Neuronal stem cell (in vitro differentiated cells): ENCODE results near the gene GRM4.

ENCODE experiments used
- DNase-seq: peaks from one replicate; pipeline ENCODE4 v3.0.0-alpha.2; 2013; ENCODE audit warnings: low spot score
- H2AFZ ChIP-seq: one replicate; pipeline ENCODE4 v1.6.1; 2013; ENCODE audit warnings: mild to moderate bottlenecking, low read length, inconsistent platforms
- H2AK5ac ChIP-seq: 2 replicates; pipeline ENCODE4 v1.6.1; 2013; ENCODE audit warnings: low read depth, mild to moderate bottlenecking, inconsistent platforms, low read length, moderate library complexity, mixed read lengths
- H2BK120ac ChIP-seq: 2 replicates; pipeline ENCODE4 v1.6.1; 2013; ENCODE audit warnings: low read depth, mild to moderate bottlenecking, inconsistent platforms, low read length, moderate library complexity, mixed read lengths
- H2BK12ac ChIP-seq: one replicate; pipeline ENCODE4 v1.6.1; 2013; ENCODE audit warnings: low read length, inconsistent platforms
- H2BK15ac ChIP-seq: 2 replicates; pipeline ENCODE4 v1.6.1; 2013; ENCODE audit warnings: mild to moderate bottlenecking, low read length, inconsistent platforms, mixed read lengths
- H2BK5ac ChIP-seq: one replicate; pipeline ENCODE4 v1.6.1; 2013; ENCODE audit warnings: inconsistent platforms, mild to moderate bottlenecking, low read length, moderate library complexity
- H3K14ac ChIP-seq: one replicate; pipeline ENCODE4 v1.6.1; 2013; ENCODE audit warnings: low read length, inconsistent platforms
- H3K18ac ChIP-seq: 2 replicates; pipeline ENCODE4 v1.6.1; 2013; ENCODE audit warnings: low read length, inconsistent platforms
- H3K23ac ChIP-seq: 2 replicates; pipeline ENCODE4 v1.6.1; 2013; ENCODE audit warnings: low read depth, mild to moderate bottlenecking, mixed read lengths, low read length, inconsistent platforms; ENCODE audit not compliant: poor library complexity
- H3K27ac ChIP-seq: replicated peaks from 3 replicates; pipeline ENCODE4 v1.5.1; 2013; ENCODE audit warnings: low read length, inconsistent platforms
- H3K27me3 ChIP-seq, 3 experiments: 2 replicates each; pipeline ENCODE4 v1.6.1; 2013; ENCODE audit warnings: low read length in 3 of 3, mild to moderate bottlenecking in 2 of 3, inconsistent platforms in 1 of 3, low read depth in 1 of 3, mixed read lengths in 1 of 3, moderate library complexity in 1 of 3; ENCODE audit not compliant: control insufficient read depth in 3 of 3, insufficient read depth in 3 of 3
- H3K36me3 ChIP-seq, 2 donors: replicated peaks in 1 of 2; 2 replicates each; pipeline ENCODE4 v1.6.1; 2013; ENCODE audit warnings: low read length in 2 of 2; ENCODE audit not compliant: control insufficient read depth in 2 of 2, insufficient read depth in 2 of 2
- H3K4ac ChIP-seq: 2 replicates; pipeline ENCODE4 v1.6.1; 2013; ENCODE audit warnings: inconsistent platforms, mild to moderate bottlenecking, low read length, moderate library complexity
- H3K4me1 ChIP-seq, 2 donors: 1 replicate in 1 of 2; 2 replicates in 1 of 2; pipeline ENCODE4 v1.6.1; 2013; ENCODE audit warnings: low read length in 2 of 2, low read depth in 1 of 2; ENCODE audit not compliant: control insufficient read depth in 2 of 2, insufficient read depth in 1 of 2
- H3K4me2 ChIP-seq: one replicate; pipeline ENCODE4 v1.6.1; 2013; ENCODE audit warnings: mild to moderate bottlenecking, low read length, inconsistent platforms; ENCODE audit not compliant: insufficient read depth, poor library complexity, severe bottlenecking
- H3K4me3 ChIP-seq, 2 donors: 2 replicates each; pipeline ENCODE4 v1.5.1; 2013; ENCODE audit warnings: low read length in 2 of 2, mild to moderate bottlenecking in 2 of 2, inconsistent platforms in 1 of 2, moderate library complexity in 1 of 2
- H3K79me1 ChIP-seq: one replicate; pipeline ENCODE4 v1.6.1; 2013; ENCODE audit warnings: low read depth, mild to moderate bottlenecking, inconsistent platforms, low read length, moderate library complexity
- H3K9ac ChIP-seq: one replicate; pipeline ENCODE4 v1.6.1; 2013; ENCODE audit warnings: mild to moderate bottlenecking, low read depth, low read length, inconsistent platforms; ENCODE audit not compliant: poor library complexity
- H3K9me3 ChIP-seq, 2 donors: replicated peaks in 1 of 2; 2 replicates each; pipeline versions ENCODE3 to v1.6.1; 2013; ENCODE audit warnings: low read length in 2 of 2, mild to moderate bottlenecking in 2 of 2, inconsistent platforms in 1 of 2, low read depth in 1 of 2, mixed read lengths in 1 of 2, moderate library complexity in 1 of 2; ENCODE audit not compliant: control insufficient read depth in 2 of 2, insufficient read depth in 1 of 2
- H4K8ac ChIP-seq: one replicate; pipeline ENCODE4 v1.6.1; 2013; ENCODE audit warnings: low read depth, mild to moderate bottlenecking, inconsistent platforms, low read length, moderate library complexity
- H4K91ac ChIP-seq: one replicate; pipeline ENCODE4 v1.6.1; 2013; ENCODE audit warnings: low read length, low read depth, mild to moderate bottlenecking, inconsistent platforms; ENCODE audit not compliant: poor library complexity
- WGBS, 2 donors: extraction: QIAGEN DNeasy Blood & Tissue Kit; methylation state at CpG; one replicate each; pipeline ENCODE4 v1.1.7; 2013; ENCODE audit warnings: missing lambda C conversion rate in 2 of 2, mixed read lengths in 1 of 2; ENCODE audit not compliant: insufficient read length in 2 of 2, insufficient replicate concordance in 1 of 2; ENCODE audit errors: extremely low coverage in 2 of 2; 5-methylcytosine and 5-hydroxymethylcytosine counted together

Gene GRM4

DNA sequence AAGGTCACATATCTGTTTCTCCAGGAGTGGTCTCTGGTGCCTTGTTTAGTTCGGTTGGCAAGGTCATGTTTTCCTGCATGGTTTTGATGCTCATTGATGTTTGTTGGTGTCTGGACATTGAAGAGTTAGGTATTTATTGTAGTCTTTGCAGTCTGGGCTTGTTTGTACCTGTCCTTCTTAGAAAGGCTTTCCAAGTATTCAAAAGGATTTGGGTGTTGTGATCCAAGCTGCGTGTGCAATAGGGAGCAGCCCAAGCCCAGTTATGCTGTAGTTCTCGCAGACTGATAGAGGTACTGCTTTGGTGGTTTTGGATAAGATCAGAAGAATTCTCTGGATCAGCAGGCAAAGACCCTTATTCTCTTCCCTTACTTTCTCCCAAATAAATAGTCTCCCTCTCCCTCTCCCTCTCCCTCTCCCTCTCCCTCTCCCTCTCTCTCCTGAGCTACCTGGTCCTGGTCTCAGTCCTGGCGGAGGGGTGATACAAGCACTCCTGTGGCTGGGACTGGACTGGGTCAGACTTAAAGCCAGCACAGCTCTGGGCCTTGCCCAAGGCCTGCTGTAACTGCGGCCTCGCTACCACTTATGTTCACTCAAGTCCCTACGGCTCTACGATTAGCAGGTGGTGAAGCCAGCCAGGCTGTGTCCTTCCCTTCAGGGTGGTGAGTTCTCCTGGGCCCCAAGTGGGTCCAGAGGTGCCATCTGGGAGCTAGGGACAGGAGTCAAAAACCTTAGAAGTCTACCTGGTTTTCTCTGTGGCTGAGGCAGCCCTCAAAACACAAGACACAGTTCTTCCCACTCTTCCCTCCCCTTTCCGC lies 27.3 kb upstream of the GRM4 start:
- H3K9ac ChIP-seq, result no peak overlapping the region
- no peaks in the 10 kb centered on the region for H3K36me3 ChIP-seq
- H3K79me1 ChIP-seq, result no peaks in the 10 kb centered on the region
- no peak overlapping the region for H3K4ac ChIP-seq
- peaks cover 0 to 10% (median 0%) of the 10 kb centered on the region in 3 experiments for H3K27me3 ChIP-seq
- no peak overlapping the region for H3K27ac ChIP-seq
- peak overlapping the region; percentile 55 for H3K18ac ChIP-seq
- no peak overlapping the region for H3K14ac ChIP-seq
- no peak overlapping the region for H4K91ac ChIP-seq
- no peak overlapping the region for H2BK12ac ChIP-seq
- no peak overlapping the region for H2BK120ac ChIP-seq
- no peak for DNase-seq
- no peak overlapping the region for H2AFZ ChIP-seq
- peak overlapping the region; percentile 40 for H3K23ac ChIP-seq
- no peak overlapping the region for H2BK15ac ChIP-seq
- no peak overlapping the region for H2AK5ac ChIP-seq
- WGBS, 2 donors, result no CpG with 5 or more reads among the region's 9 CpGs
- H3K9me3 ChIP-seq, result no peaks in the 10 kb centered on the region
- H2BK5ac ChIP-seq, result peak overlapping the region; percentile 11
- no peak overlapping the region for H3K4me2 ChIP-seq
- H3K4me1 ChIP-seq, result no peaks in the 10 kb centered on the region
- no peak overlapping the region for H4K8ac ChIP-seq
- H3K4me3 ChIP-seq, result no peak overlapping the region

DNA sequence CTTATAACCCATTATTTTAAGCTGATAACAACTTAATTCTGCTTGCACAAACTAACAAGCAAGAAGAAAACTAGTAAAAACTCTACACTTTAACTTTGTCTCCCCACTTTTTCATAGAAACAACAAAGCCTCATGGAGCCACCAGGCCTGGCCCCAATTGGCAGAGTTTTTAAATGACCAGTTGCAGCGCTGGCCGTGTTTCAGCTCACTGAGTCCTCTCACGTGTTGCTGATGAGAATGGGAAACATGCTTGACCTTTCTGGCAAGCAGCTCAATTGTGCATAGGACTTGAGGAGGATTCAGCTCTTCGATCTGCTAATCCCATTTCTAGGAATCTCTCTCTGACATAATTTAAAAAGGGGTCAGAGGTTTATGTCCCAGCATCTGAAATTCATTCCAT lies 24.5 kb upstream of the GRM4 start:
- H2BK12ac ChIP-seq, result no peak overlapping the region
- H2AK5ac ChIP-seq, result no peak overlapping the region
- no peak overlapping the region for H2BK5ac ChIP-seq
- H2BK120ac ChIP-seq, result no peak overlapping the region
- no peak overlapping the region for H4K91ac ChIP-seq
- H3K9ac ChIP-seq, result no peak overlapping the region
- no peak overlapping the region for H2AFZ ChIP-seq
- no peak overlapping the region for H3K18ac ChIP-seq
- no peak overlapping the region for H3K4me3 ChIP-seq
- no peak overlapping the region for H3K23ac ChIP-seq
- H3K27ac ChIP-seq, result no peak overlapping the region
- no peak overlapping the region for H3K14ac ChIP-seq
- no peaks in the 10 kb centered on the region for H3K9me3 ChIP-seq
- no peaks in the 10 kb centered on the region for H3K79me1 ChIP-seq
- no peak overlapping the region for H3K4me2 ChIP-seq
- H3K4me1 ChIP-seq, result no peaks in the 10 kb centered on the region
- H3K4ac ChIP-seq, result no peak overlapping the region
- no peak for DNase-seq
- no peaks in the 10 kb centered on the region for H3K36me3 ChIP-seq
- no peak overlapping the region for H4K8ac ChIP-seq
- no peak overlapping the region for H2BK15ac ChIP-seq
- WGBS, 2 donors, result no CpG with 5 or more reads among the region's 4 CpGs
- peaks cover 0 to 10% (median 0%) of the 10 kb centered on the region in 3 experiments for H3K27me3 ChIP-seq

DNA sequence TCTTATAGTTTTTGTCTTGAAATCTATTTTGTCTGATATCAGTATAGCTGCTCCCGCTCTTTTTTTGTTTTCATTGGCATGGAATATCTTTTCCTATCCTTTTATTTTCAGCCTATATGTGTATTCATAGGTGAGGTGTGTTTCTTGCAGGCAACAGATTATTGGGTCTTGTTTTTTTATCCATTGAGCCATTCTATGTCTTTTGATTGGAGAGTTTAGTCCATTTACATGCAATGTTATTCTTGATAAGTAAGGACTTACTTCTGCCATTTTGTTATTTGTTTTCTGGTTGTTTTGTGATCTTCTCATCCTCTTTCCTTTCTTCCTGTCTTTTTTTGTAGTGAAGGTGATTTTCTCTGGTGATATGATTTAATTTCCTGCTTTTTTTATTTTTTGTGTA lies 24.0 kb upstream of the GRM4 start:
- H3K23ac ChIP-seq, result no peak overlapping the region
- no peak overlapping the region for H2BK120ac ChIP-seq
- no peak overlapping the region for H2BK5ac ChIP-seq
- H4K8ac ChIP-seq, result no peak overlapping the region
- no peak overlapping the region for H3K4me3 ChIP-seq
- no peak overlapping the region for H3K9ac ChIP-seq
- H3K14ac ChIP-seq, result no peak overlapping the region
- H2AFZ ChIP-seq, result no peak overlapping the region
- no peak overlapping the region for H3K18ac ChIP-seq
- H4K91ac ChIP-seq, result no peak overlapping the region
- no peaks in the 10 kb centered on the region for H3K79me1 ChIP-seq
- H2BK12ac ChIP-seq, result no peak overlapping the region
- no peak overlapping the region for H2BK15ac ChIP-seq
- H3K4me1 ChIP-seq, result no peaks in the 10 kb centered on the region
- H2AK5ac ChIP-seq, result no peak overlapping the region
- H3K4me2 ChIP-seq, result no peak overlapping the region
- no peak overlapping the region for H3K27ac ChIP-seq
- no peaks in the 10 kb centered on the region for H3K36me3 ChIP-seq
- no CpG with 5 or more reads among the region's 1 CpG for WGBS, 2 donors
- no peaks in the 10 kb centered on the region for H3K9me3 ChIP-seq
- peaks cover 0 to 10% (median 0%) of the 10 kb centered on the region in 3 experiments for H3K27me3 ChIP-seq
- H3K4ac ChIP-seq, result no peak overlapping the region
- no peak for DNase-seq

DNA sequence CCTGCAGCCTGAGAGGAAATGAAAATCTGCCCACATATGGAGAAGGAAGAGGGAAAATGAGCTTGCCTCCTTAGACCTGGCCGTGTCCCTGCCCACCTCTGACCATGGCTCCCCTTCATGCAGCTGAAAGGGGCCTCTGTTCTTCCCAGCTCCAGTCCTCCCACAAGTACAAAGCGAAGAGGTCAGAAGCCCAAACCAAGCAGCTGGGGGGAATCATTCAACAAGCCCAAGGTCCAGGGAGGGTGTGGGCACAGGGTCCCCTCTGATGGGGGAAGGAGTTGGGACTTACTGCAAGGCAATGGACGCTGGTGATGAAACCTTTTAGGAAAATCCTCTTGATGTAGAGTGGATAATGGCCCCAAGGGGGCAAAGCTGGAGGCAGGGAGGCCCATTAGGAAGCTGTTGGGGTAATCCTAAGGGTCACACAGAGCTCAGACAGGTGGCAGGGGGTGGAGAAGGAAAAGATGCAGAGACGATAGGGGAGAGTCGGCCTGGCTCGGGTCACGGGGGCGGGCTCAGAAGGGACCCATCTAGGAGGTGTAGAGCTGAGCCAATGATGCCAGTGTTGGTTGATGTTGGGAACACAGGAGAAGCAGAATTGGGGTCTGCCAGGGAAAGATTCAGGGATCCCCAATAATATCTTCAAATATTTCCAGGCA lies 16.1 kb upstream of the GRM4 start:
- Histone ChIP-seq H4K8ac (no peak overlapping the region), H2AK5ac (peak overlapping the region; percentile 45), H3K4me3 (no peak overlapping the region), H2BK15ac (no peak overlapping the region), H2BK120ac (no peak overlapping the region), H3K4me1 (no peaks in the 10 kb centered on the region), H3K4ac (no peak overlapping the region), H3K18ac (no peak overlapping the region), H3K14ac (no peak overlapping the region), H3K9ac (no peak overlapping the region), H3K23ac (no peak overlapping the region), H2AFZ (no peak overlapping the region), H2BK12ac (no peak overlapping the region), H3K4me2 (no peak overlapping the region), H3K27ac (no peak overlapping the region), H3K9me3 (peaks cover 2 to 4% of the 10 kb centered on the region in 2 donors), H4K91ac (no peak overlapping the region), H2BK5ac (no peak overlapping the region), H3K27me3 (no peaks in the 10 kb centered on the region), H3K79me1 (no peaks in the 10 kb centered on the region), H3K36me3 (no peaks in the 10 kb centered on the region)
- WGBS, 2 donors, result no CpG with 5 or more reads among the region's 8 CpGs
- DNase-seq, result no peak
